Testis (tissue), 3 donors: ENCODE measurements around the gene TMEM208. TPM values are rescaled to one million over a fixed set of nuclear protein-coding genes. Genes with fewer than 3 reads are reported as not detected.

Experiments used
- DNase-seq: peaks from one replicate; pipeline ENCODE4 v3.0.0-alpha.2; 2019
- H3K27ac ChIP-seq, 2 donors: fragments of 200-600 bp; sonication (generic); one replicate each; pipeline ENCODE4 v1.5.1; 2019
- H3K27me3 ChIP-seq: fragments of 200-600 bp; sonication (generic); one replicate; pipeline ENCODE4 v1.5.1; 2019
- H3K36me3 ChIP-seq: fragments of 200-600 bp; sonication (generic); one replicate; pipeline ENCODE4 v1.5.1; 2017; ENCODE audit warnings: low read depth; ENCODE audit errors: missing control alignments
- H3K4me1 ChIP-seq: fragments of 200-600 bp; sonication (generic); one replicate; pipeline ENCODE4 v1.5.1; 2019
- H3K4me3 ChIP-seq, 2 donors: fragments of 200-600 bp; sonication (generic); one replicate each; pipeline ENCODE4 v1.5.1; 2017 to 2019
- H3K9me3 ChIP-seq: fragments of 200-600 bp; sonication (generic); one replicate; pipeline ENCODE4 v1.5.1; 2017
- CTCF ChIP-seq, 3 experiments: fragments of 450-650 bp in 2 of 3; fragments of 200-600 bp in 1 of 3; sonication (generic) in 1 of 3; IDR thresholded peaks; one replicate each; pipeline ENCODE4 v1.5.1; 2016 to 2019; ENCODE audit warnings: antibody characterized with exemption in 3 of 3, mild to moderate bottlenecking in 2 of 3, moderate library complexity in 1 of 3
- POLR2A ChIP-seq: fragments of 450-650 bp; IDR thresholded peaks from one replicate; pipeline ENCODE4 v1.6.1; 2017; ENCODE audit warnings: antibody characterized with exemption, mild to moderate bottlenecking, moderate library complexity
- WGBS, 2 donors: methylation state at CpG; one replicate each; pipeline ENCODE4 v1.1.5; 2018; 5-methylcytosine and 5-hydroxymethylcytosine counted together
- intact Hi-C: fragments of 100-400 bp; cut with DNase I; formaldehyde crosslinking; loops from one replicate; pipeline ENCODE4 v1.15.1; 2023; ENCODE audit warnings: low total_unique reads
- polyA plus RNA-seq: library from polyadenylated mRNA; stranded (reverse); fragments of 350-450 nt; fragmentation: Illumina TruSeq; extraction: RNeasy Lipid Tissue Mini Kit (QIAGEN cat#74804); gene quantifications from one replicate; pipeline ENCODE4 v1.2.3, GENCODE V29; 2014; ENCODE audit warnings: low read depth, low replicate concordance; ENCODE audit not compliant: insufficient read depth
- total RNA-seq, 2 donors: library from RNA; depleted of rRNA; stranded (reverse); fragments of >200 nt; gene quantifications; one replicate each; pipeline ENCODE4 v1.2.3, GENCODE V29; 2016

The TMEM208 gene
- total and polyA plus RNA-seq, 3 donors from 2014 or later = 55.6 to 66.8 (median 57.4) TPM

- H3K4me3 ChIP-seq = no peak overlapping the region
- H3K27ac ChIP-seq = no peak overlapping the region
- no peaks in the 10 kb centered on the region for H3K36me3 ChIP-seq
- no peak for DNase-seq
- intact Hi-C loops = no loop called here
- H3K4me1 ChIP-seq = peaks cover 43% of the 10 kb centered on the region
- 84% methylated on average over 24 of the region's 26 CpGs; no CpG with 5 or more reads in 1 of the 2 donors for WGBS, 2 donors
- no peaks in the 10 kb centered on the region for H3K9me3 ChIP-seq
- no peaks in the 10 kb centered on the region for H3K27me3 ChIP-seq
- TF ChIP-seq POLR2A (no peak), CTCF (IDR thresholded peaks at IDR 0.05) (no peak)
Measured at GRCh38 chr16:67187175-67187890, 39.6 kb upstream of the TMEM208 start.

GRCh38 chr16:67188323-67188722, 38.6 kb upstream of the TMEM208 start:
- Histone ChIP-seq H3K27me3 (no peaks in the 10 kb centered on the region), H3K27ac (no peak overlapping the region), H3K4me1 (peaks cover 47% of the 10 kb centered on the region), H3K9me3 (no peaks in the 10 kb centered on the region), H3K4me3 (no peak overlapping the region), H3K36me3 (no peaks in the 10 kb centered on the region)
- intact Hi-C loops = no loop called here
- TF ChIP-seq CTCF (IDR thresholded peaks at IDR 0.05) (no peak), POLR2A (no peak)
- WGBS, 2 donors = 62 to 75% methylated on average over 4 of the region's 4 CpGs
- DNase-seq = no peak

- Histone ChIP-seq H3K36me3 (no peaks in the 10 kb centered on the region), H3K27ac (no peak overlapping the region), H3K9me3 (no peaks in the 10 kb centered on the region), H3K4me1 (peaks cover 51% of the 10 kb centered on the region), H3K4me3 (no peak overlapping the region), H3K27me3 (no peaks in the 10 kb centered on the region)
- DNase-seq = no peak
- 96 to 97% methylated on average over 6 to 15 of the region's 15 CpGs for WGBS, 2 donors
- intact Hi-C loops = no loop called here
- TF ChIP-seq POLR2A = no peak
- TF ChIP-seq CTCF (IDR thresholded peaks at IDR 0.05) = no peak
Measured at GRCh38 chr16:67188798-67189197, 38.1 kb upstream of the TMEM208 start.

- no peak for DNase-seq
- Histone ChIP-seq H3K4me3 (no peak within 1 kb of the TSS), H3K4me1 (peaks cover 47% of the 10 kb centered on the region), H3K27me3 (no peaks in the 10 kb centered on the region), H3K9me3 (no peaks in the 10 kb centered on the region), H3K36me3 (no peaks in the 10 kb centered on the region), H3K27ac (no peak within 1 kb of the TSS)
- intact Hi-C loops = no loop called here
- WGBS, 2 donors = 31 to 49% methylated on average over 6 of the region's 6 CpGs
- TF ChIP-seq CTCF (IDR thresholded peaks at IDR 0.05) = no peak
- no peak for TF ChIP-seq POLR2A
Measured at GRCh38 chr16:67190041-67190440, 36.9 kb upstream of the TMEM208 start, which contains the start of gene EXOC3L1. Gene EXOC3L1 (minus strand): TSS chr16:67190136. CDS start chr16:67189676, 460 bp downstream.
